Activated gamma-delta T cell treated with Interleukin-2 at 50 U/mL for 16 hours (primary cell): Measurements from ENCODE around the gene NPFFR2.
"Not testable (repeated sequence)": the region's sequence is repeated elsewhere in the genome, so short reads cannot be mapped to it uniquely, and the experiment has no call there.

Experiments
- DNase-seq: peaks from one replicate; pipeline ENCODE4 v3.0.0-alpha.2; 2020

Gene NPFFR2

GRCh38 chr4:72031868-72032608 lies at the start of gene NPFFR2:
Gene NPFFR2, plus strand, starts transcription at chr4:72032000. Its CDS starts 96,592 bp downstream, at chr4:72128592.
- no peak for DNase-seq

- DNase-seq = no peak
Observed at GRCh38 chr4:71992571-71993312, 39.1 kb upstream of the NPFFR2 start.

- DNase-seq = no peak
Observed at GRCh38 chr4:71994559-71994958, 37.2 kb upstream of the NPFFR2 start.

GRCh38 chr4:71995297-71995696 lies 36.5 kb upstream of the NPFFR2 start:
- no peak for DNase-seq

- no peak for DNase-seq
Observed at GRCh38 chr4:72006586-72006985, 25.2 kb upstream of the NPFFR2 start.

- DNase-seq = no peak
Observed at GRCh38 chr4:72011906-72012305, 19.9 kb upstream of the NPFFR2 start.

- DNase-seq = no peak
Observed at GRCh38 chr4:72016011-72016410, 15.8 kb upstream of the NPFFR2 start.

- no peak for DNase-seq
Observed at GRCh38 chr4:72019688-72020087, 12.1 kb upstream of the NPFFR2 start.

GRCh38 chr4:72022553-72022952 lies 9.2 kb upstream of the NPFFR2 start:
- DNase-seq = no peak

- DNase-seq = no peak
Observed at GRCh38 chr4:72055566-72055965, 23.8 kb downstream of the NPFFR2 start.

GRCh38 chr4:72063726-72064125 lies 31.9 kb downstream of the NPFFR2 start:
- no peak for DNase-seq

GRCh38 chr4:72067051-72067450 lies 35.3 kb downstream of the NPFFR2 start:
- no peak for DNase-seq

GRCh38 chr4:72073816-72074215 lies 42.0 kb downstream of the NPFFR2 start:
- DNase-seq = no peak

GRCh38 chr4:72076562-72076961 lies 44.8 kb downstream of the NPFFR2 start:
- DNase-seq = no peak

- DNase-seq = no peak
Observed at GRCh38 chr4:72077346-72077745, 45.5 kb downstream of the NPFFR2 start.

- no peak for DNase-seq
Observed at GRCh38 chr4:72084587-72085011, 52.8 kb downstream of the NPFFR2 start.

GRCh38 chr4:72090606-72091005 lies 58.8 kb downstream of the NPFFR2 start:
- not testable (repeated sequence) for DNase-seq

GRCh38 chr4:72094059-72094797 lies 62.4 kb downstream of the NPFFR2 start:
- no peak for DNase-seq

- no peak for DNase-seq
Observed at GRCh38 chr4:72107456-72107855, 75.7 kb downstream of the NPFFR2 start.

GRCh38 chr4:72109364-72109763 lies 77.6 kb downstream of the NPFFR2 start:
- DNase-seq = no peak

- no peak for DNase-seq
Observed at GRCh38 chr4:72109959-72110497, 78.2 kb downstream of the NPFFR2 start.

GRCh38 chr4:72110886-72111285 lies 79.1 kb downstream of the NPFFR2 start:
- DNase-seq = no peak

- no peak for DNase-seq
Observed at GRCh38 chr4:72111863-72112262, 80.1 kb downstream of the NPFFR2 start.
